D721Med (cell line): ENCODE measurements around the gene TIMP2.

ENCODE experiments used
- DNase-seq: peaks from one replicate; pipeline ENCODE4 v3.0.0; 2011; ENCODE audit warnings: low spot score; ENCODE audit not compliant: insufficient read length
- FAIRE-seq: peaks from 2 replicates; lab custom pipeline; 2011; peaks lifted over from hg19 to GRCh38; lab: Jason Lieb, UNC
- CTCF ChIP-seq: IDR thresholded peaks from 2 replicates; pipeline ENCODE4 v1.5.1; 2012; ENCODE audit warnings: mild to moderate bottlenecking, control low read depth; ENCODE audit not compliant: insufficient read depth; ENCODE audit errors: missing control alignments

Gene TIMP2

GRCh38 chr17:78834571-78834970 is 90.6 kb downstream of the TIMP2 start:
- no peak for TF ChIP-seq CTCF
- FAIRE-seq (no peak), DNase-seq (no peak)

- FAIRE-seq, result no peak
- TF ChIP-seq CTCF, result no peak
- DNase-seq, result no peak
These were observed 92.7 kb downstream of the TIMP2 start for GRCh38 chr17:78832541-78832810.

- FAIRE-seq (no peak), DNase-seq (no peak)
- no peak for TF ChIP-seq CTCF
These were observed 93.3 kb downstream of the TIMP2 start for GRCh38 chr17:78831688-78832540.

GRCh38 chr17:78829477-78829876 is 95.7 kb downstream of the TIMP2 start:
- TF ChIP-seq CTCF, result no peak
- DNase-seq, result no peak
- FAIRE-seq, result no peak

- FAIRE-seq (no peak), DNase-seq (no peak)
- peak; percentile 36 for TF ChIP-seq CTCF
These were observed 96.6 kb downstream of the TIMP2 start for GRCh38 chr17:78828470-78829185.

GRCh38 chr17:78826836-78827509 is 98.2 kb downstream of the TIMP2 start:
- DNase-seq (no peak), FAIRE-seq (no peak)

More at GRCh38 chr17:78826836-78827509, 98.2 kb downstream of the TIMP2 start:
- no peak for TF ChIP-seq CTCF
